ENCODE results near the gene MYO5C. TPM values are rescaled to one million over a fixed set of nuclear protein-coding genes. Genes with fewer than 3 reads are reported as not detected.
A peak's percentile ranks its signal among the peaks of the same experiment; 100 is the strongest.

The MYO5C gene
- total and polyA plus RNA-seq, 2 of the 8 experiments (the other 6 are each of a cell fraction or from before 2014, with no cell fraction given): 8.2 to 26.7 TPM

DNA sequence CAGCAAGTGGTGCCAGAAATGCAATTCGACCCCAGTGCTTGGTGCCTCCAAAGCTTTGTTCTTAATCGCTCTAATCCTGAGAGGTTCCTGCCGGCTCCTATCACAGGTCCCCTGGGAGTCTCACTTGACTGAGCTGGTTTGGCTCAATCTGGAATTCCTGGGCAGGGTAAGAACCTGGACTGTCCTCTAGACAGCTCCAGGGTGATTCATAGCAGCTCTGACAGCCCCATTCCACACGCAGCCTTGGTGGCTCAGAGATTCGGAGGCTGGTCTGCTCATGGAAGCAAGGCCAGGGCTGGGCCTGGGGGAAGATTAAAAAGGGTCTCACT is 37.9 kb downstream of the MYO5C start:
- Histone ChIP-seq H2BK15ac (ENCODE audit: low read length) (peak overlapping the region; percentile 84; the same call in 1 of the 2 replicates), H3K27me3 (replicated peaks in 1 of 4; ENCODE audit: control insufficient read depth in 3 of 4, extremely low read depth in 1 of 4, insufficient read depth in 3 of 4, low read length in 3 of 4) (no peaks in the 10 kb centered on the region), H3K14ac (ENCODE audit: insufficient read length) (no peak overlapping the region), H2BK120ac (replicated peaks; ENCODE audit: low read depth, low read length) (no peak overlapping the region), H3K4me1 (replicated peaks in 1 of 4; ENCODE audit: control insufficient read depth in 3 of 4, insufficient read depth in 4 of 4, low read length in 3 of 4) (peaks cover 19 to 25% (median 21%) of the 10 kb centered on the region in 4 experiments), H4K20me1 (replicated peaks in 1 of 2; ENCODE audit: control insufficient read depth in 1 of 2, insufficient read depth in 2 of 2, low read length in 2 of 2) (peaks cover 0 to 1% of the 10 kb centered on the region in 2 experiments), H3K27ac (ENCODE audit: low read depth, low read length) (no peak overlapping the region), H3K79me1 (ENCODE audit: low read depth, low read length) (no peaks in the 10 kb centered on the region), H3K79me2 (ENCODE audit: control insufficient read depth in 1 of 2, insufficient read depth in 2 of 2, low read length in 2 of 2) (no peaks in the 10 kb centered on the region), H3K4ac (replicated peaks; ENCODE audit: insufficient read length, low read depth, low read length) (peak overlapping the region; percentile 46), H2BK12ac (ENCODE audit: low read depth, low read length) (peak overlapping the region; percentile 90; the same call in 1 of the 2 replicates), H4K8ac (ENCODE audit: extremely low read depth, insufficient read depth, low read length) (no peak overlapping the region), H2AFZ (ENCODE audit: low read length) (no peak overlapping the region), H4K91ac (replicated peaks; ENCODE audit: insufficient read length, low read length) (no peak overlapping the region), H3K23me2 (ENCODE audit: low read depth, low read length) (no peaks in the 10 kb centered on the region), H3K36me3 (ENCODE audit: control insufficient read depth in 2 of 4, insufficient read depth in 4 of 4, low read length in 3 of 4) (peaks cover 2 to 15% (median 8%) of the 10 kb centered on the region in 4 experiments; a peak in 6 of 8 replicates), H3K9me3 (ENCODE audit: insufficient read depth in 2 of 2, low read depth in 1 of 2, low read length in 1 of 2) (no peaks in the 10 kb centered on the region), H3K4me3 (ENCODE audit: extremely low read depth in 1 of 4, insufficient read depth in 2 of 4, low read depth in 3 of 4, low read length in 4 of 4) (no peak overlapping the region), H3K4me2 (ENCODE audit: insufficient read depth in 1 of 2, low read depth in 2 of 2, low read length in 2 of 2) (no peak overlapping the region), H3K56ac (replicated peaks; ENCODE audit: insufficient read length, low read depth, low read length) (no peak overlapping the region), H3K9ac (replicated peaks in 1 of 4; ENCODE audit: extremely low read depth in 1 of 4, low read depth in 3 of 4, low read length in 3 of 4) (no peak overlapping the region; a peak in 1 of 7 replicates), H3K18ac (ENCODE audit: extremely low read depth, low read length) (peak overlapping the region; percentile 42; the same call in 1 of the 2 replicates), H2BK5ac (ENCODE audit: low read depth, low read length) (0 out of 2 replicates have a peak overlapping the region, but pooled peaks have one; percentile 30), H2BK20ac (ENCODE audit: low read length) (no peak overlapping the region), H4K5ac (ENCODE audit: insufficient read length, low read depth, low read length) (no peak overlapping the region), H3K23ac (ENCODE audit: insufficient read length) (no peak overlapping the region), H2AK5ac (ENCODE audit: low read depth, low read length) (no peak overlapping the region)
- ChIA-PET CTCF (ENCODE audit: partially characterized antibody) (interaction anchor here (1.1 to 5.6 kb wide), 28 partner anchors 8 to 477 kb away, joined by 3 to 59 read pairs (median 6); partner anchors contain the start of gene ATOSA), POLR2A (ENCODE audit: partially characterized antibody) (interaction anchor here (0.8 to 1.4 kb wide), 5 partner anchors 9 to 478 kb away, joined by 3 to 4 read pairs (median 4); partner anchors contain the start of gene MYO5C)
- FAIRE-seq: no peak
- DNase-seq (ENCODE audit: low read depth in 1 of 2, low spot score in 2 of 2): no peak
- WGBS, 2 experiments (ENCODE audit: extremely low coverage in 1 of 2, insufficient coverage in 1 of 2, insufficient read length in 1 of 2, insufficient replicate concordance in 2 of 2, low coverage in 1 of 2, low lambda C conversion rate in 2 of 2, missing lambda C conversion rate in 1 of 2): 89% methylated on average over 5 of the region's 5 CpGs; no CpG with 5 or more reads in 1 of the 2 experiments

All from H1 (cell line).